ENCODE data around the gene INPP4B.

INPP4B gene

GRCh38 chr4:142309772-142310171 is 536.3 kb downstream of the INPP4B start:
- no peak overlapping the region for H3K4me3 ChIP-seq (replicated peaks in 1 of 2; ENCODE audit: low read depth in 2 of 2, low read length in 2 of 2)
- DNase-seq (ENCODE audit: low read depth in 2 of 2), result no peak
- TF ChIP-seq CTCF (IDR thresholded peaks at IDR 0.05; ENCODE audit: low read depth, low read length), result no peak

GRCh38 chr4:142307857-142308256 is 538.2 kb downstream of the INPP4B start:
- no peak for DNase-seq (ENCODE audit: low read depth in 2 of 2)
- no peak overlapping the region for H3K4me3 ChIP-seq (replicated peaks in 1 of 2; ENCODE audit: low read depth in 2 of 2, low read length in 2 of 2)
- no peak for TF ChIP-seq CTCF (IDR thresholded peaks at IDR 0.05; ENCODE audit: low read depth, low read length)

- no peak for TF ChIP-seq CTCF (IDR thresholded peaks at IDR 0.05; ENCODE audit: low read depth, low read length)
- no peak overlapping the region for H3K4me3 ChIP-seq (replicated peaks in 1 of 2; ENCODE audit: low read depth in 2 of 2, low read length in 2 of 2)
- DNase-seq (ENCODE audit: low read depth in 2 of 2), result no peak
These were observed 548.8 kb downstream of the INPP4B start for GRCh38 chr4:142297313-142297712.

- no peak for TF ChIP-seq CTCF (IDR thresholded peaks at IDR 0.05; ENCODE audit: low read depth, low read length)
- no peak overlapping the region for H3K4me3 ChIP-seq (replicated peaks in 1 of 2; ENCODE audit: low read depth in 2 of 2, low read length in 2 of 2)
- peak; percentile 55 to 79 for DNase-seq (ENCODE audit: low read depth in 2 of 2)
These were observed 552.6 kb downstream of the INPP4B start for GRCh38 chr4:142293536-142293935.

GRCh38 chr4:142292231-142292630 is 553.9 kb downstream of the INPP4B start:
- TF ChIP-seq CTCF (IDR thresholded peaks at IDR 0.05; ENCODE audit: low read depth, low read length), result no peak
- peak; percentile 16 to 45 for DNase-seq (ENCODE audit: low read depth in 2 of 2)
- H3K4me3 ChIP-seq (replicated peaks in 1 of 2; ENCODE audit: low read depth in 2 of 2, low read length in 2 of 2), result no peak overlapping the region

- TF ChIP-seq CTCF (IDR thresholded peaks at IDR 0.05; ENCODE audit: low read depth, low read length), result no peak
These were observed 554.6 kb downstream of the INPP4B start for GRCh38 chr4:142291299-142292050.

GRCh38 chr4:142287371-142287770 is 558.7 kb downstream of the INPP4B start:
- H3K4me3 ChIP-seq (replicated peaks in 1 of 2; ENCODE audit: low read depth in 2 of 2, low read length in 2 of 2), result no peak overlapping the region
- no peak for DNase-seq (ENCODE audit: low read depth in 2 of 2)
- no peak for TF ChIP-seq CTCF (IDR thresholded peaks at IDR 0.05; ENCODE audit: low read depth, low read length)

More at GRCh38 chr4:142291299-142292050, 554.6 kb downstream of the INPP4B start:
- H3K4me3 ChIP-seq (replicated peaks in 1 of 2; ENCODE audit: low read depth in 2 of 2, low read length in 2 of 2), result no peak overlapping the region
- no peak for DNase-seq (ENCODE audit: low read depth in 2 of 2)
